ENCODE measurements around the gene SV2C.

DNA sequence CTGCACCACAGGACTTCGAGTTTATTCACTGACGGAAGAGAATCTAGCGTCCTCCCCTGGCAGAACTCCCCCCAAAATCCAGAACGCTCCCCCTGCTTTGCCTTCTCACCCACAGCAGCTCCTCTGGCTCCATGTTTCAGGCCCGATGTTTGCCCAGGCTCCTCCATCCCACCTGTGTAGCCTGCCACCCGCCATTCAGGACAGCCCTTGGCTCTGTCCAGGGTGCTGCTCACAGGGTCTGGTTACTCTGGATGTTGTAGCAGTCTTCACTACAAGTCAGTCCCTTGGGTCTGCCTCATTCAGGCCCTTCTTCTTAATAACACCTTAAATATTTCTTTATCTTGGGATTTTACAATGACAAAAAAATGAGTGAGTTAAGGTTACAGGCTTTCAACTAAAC, 41.3 kb upstream of the SV2C start:
- TF ChIP-seq, protein P1, sequence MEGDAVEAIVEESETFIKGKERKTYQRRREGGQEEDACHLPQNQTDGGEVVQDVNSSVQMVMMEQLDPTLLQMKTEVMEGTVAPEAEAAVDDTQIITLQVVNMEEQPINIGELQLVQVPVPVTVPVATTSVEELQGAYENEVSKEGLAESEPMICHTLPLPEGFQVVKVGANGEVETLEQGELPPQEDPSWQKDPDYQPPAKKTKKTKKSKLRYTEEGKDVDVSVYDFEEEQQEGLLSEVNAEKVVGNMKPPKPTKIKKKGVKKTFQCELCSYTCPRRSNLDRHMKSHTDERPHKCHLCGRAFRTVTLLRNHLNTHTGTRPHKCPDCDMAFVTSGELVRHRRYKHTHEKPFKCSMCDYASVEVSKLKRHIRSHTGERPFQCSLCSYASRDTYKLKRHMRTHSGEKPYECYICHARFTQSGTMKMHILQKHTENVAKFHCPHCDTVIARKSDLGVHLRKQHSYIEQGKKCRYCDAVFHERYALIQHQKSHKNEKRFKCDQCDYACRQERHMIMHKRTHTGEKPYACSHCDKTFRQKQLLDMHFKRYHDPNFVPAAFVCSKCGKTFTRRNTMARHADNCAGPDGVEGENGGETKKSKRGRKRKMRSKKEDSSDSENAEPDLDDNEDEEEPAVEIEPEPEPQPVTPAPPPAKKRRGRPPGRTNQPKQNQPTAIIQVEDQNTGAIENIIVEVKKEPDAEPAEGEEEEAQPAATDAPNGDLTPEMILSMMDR (conservative IDR thresholded peaks at IDR 0.05 in 1 of 2, IDR thresholded peaks at IDR 0.05 in 1 of 2; ENCODE audit: extremely low read depth in 1 of 2, insufficient read depth in 1 of 2, low read depth in 1 of 2, low read length in 2 of 2) = no peak
- no peak for TF ChIP-seq EZH2 (IDR thresholded peaks at IDR 0.05; ENCODE audit: borderline replicate concordance, low read length)

All from mammary epithelial cell (primary cell).